ENCODE data around the gene ETDC.

GRCh38 chrX:135275973-135276372 is 33.3 kb upstream of the ETDC start:
- no peak for TF ChIP-seq CTCF (IDR thresholded peaks at IDR 0.05)
- TF ChIP-seq POLR2A (IDR thresholded peaks at IDR 0.05) = no peak

Data from right lobe of liver (tissue), 4 donors.